ENCODE data around the gene CCDC54. TPM values are rescaled to one million over a fixed set of nuclear protein-coding genes. Genes with fewer than 3 reads are reported as not detected.

Gene CCDC54
- total RNA-seq, 1 experiment from 2014 or later, result not detected

Other genes starting within 250 kb of the CCDC54 start
- 33.8 and 63.2 TPM in 2 replicates for gene BBX, start 145.5 kb downstream of the CCDC54 start, total RNA-seq (2014; rRNA removed; shearing (Covaris generic))